ENCODE measurements around the gene PPP2R2C. TPM values are rescaled to one million over a fixed set of nuclear protein-coding genes. Genes with fewer than 3 reads are reported as not detected.

The PPP2R2C gene
- total and polyA plus RNA-seq, 5 donors, result 2.3 to 7.2 (median 2.8) TPM

DNA sequence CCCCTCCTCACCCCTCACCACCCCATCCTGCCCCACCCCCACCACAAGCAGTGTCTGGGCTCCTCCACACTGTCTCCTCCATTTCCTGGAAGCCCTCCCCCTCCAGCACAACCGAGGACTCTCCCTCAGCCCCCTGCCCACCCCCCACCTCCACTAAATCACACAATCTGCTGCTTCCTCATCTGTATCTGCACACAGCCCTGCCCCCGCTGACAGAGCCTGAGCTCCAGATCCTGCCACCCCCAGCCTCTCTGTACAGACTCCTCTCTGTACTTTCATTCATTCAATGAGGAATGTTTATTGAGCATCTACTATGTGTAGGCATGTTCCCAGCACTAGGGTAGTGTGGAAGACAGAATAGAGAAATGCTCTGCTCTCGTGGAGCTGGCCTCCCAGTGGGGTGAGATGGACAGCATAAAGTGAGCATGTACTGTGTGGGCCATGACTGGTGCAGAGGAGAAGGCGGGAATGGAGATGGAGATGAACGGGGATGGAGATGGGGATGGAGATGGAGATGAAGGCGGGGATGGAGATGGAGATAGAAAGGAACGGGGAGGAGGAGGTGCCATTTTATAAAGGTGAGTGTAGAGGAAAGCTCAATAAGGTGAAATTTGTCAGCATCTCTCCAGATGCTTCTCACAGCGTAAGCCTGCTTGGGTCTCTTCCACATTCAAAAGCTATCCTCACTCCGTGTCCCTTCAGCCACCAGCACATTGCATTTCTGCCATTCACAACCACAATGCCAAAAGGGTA lies 2.5 kb upstream of the PPP2R2C start:
- Histone ChIP-seq H3K9me3 (ENCODE audit: control insufficient read depth, low read length) (no peaks in the 10 kb centered on the region), H3K27me3 (ENCODE audit: control insufficient read depth, insufficient read depth) (no peaks in the 10 kb centered on the region), H3K27ac (ENCODE audit: low read length) (no peak overlapping the region), H3K4me1 (ENCODE audit: control insufficient read depth, insufficient read depth, low read length) (no peaks in the 10 kb centered on the region), H3K4me3 (ENCODE audit: low read length) (no peak overlapping the region)
- ATAC-seq (no peak), DNase-seq (no peak)
- 72% methylated on average over 9 of the region's 9 CpGs for WGBS
- intact Hi-C loops (cut with DNase I), result no loop called here

DNA sequence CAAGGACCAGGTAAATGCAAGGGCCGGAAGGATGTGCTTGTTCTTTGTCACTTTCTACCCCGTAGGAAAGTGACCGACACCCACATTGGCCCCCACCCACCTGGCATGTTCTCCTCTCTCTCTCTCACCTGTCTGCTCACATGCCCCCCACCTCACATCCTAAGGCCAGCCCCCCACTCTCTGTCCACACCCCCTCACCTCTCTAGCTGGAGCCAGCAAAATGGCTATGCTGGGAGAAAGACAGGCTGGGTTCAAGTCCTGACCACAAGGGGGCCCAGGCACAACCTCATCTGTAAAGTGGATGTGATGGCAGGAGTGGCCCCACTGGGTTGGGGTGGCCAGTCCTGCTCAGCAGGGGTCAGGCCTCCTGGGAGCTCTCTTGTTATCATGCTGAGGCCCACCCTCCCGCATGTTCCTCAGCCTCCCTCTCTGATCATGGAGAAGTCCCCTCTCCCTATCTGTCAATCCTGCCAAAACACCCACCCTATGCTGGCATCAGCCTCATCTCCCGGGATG lies 1.7 kb upstream of the PPP2R2C start:
- Histone ChIP-seq H3K4me3 (ENCODE audit: low read length) (no peak overlapping the region), H3K4me1 (ENCODE audit: control insufficient read depth, insufficient read depth, low read length) (no peaks in the 10 kb centered on the region), H3K9me3 (ENCODE audit: control insufficient read depth, low read length) (no peaks in the 10 kb centered on the region), H3K27ac (ENCODE audit: low read length) (no peak overlapping the region), H3K27me3 (ENCODE audit: control insufficient read depth, insufficient read depth) (no peaks in the 10 kb centered on the region)
- ATAC-seq (no peak), DNase-seq (no peak)
- 44% methylated on average over 5 of the region's 5 CpGs for WGBS
- intact Hi-C loops (cut with DNase I), result no loop called here

DNA sequence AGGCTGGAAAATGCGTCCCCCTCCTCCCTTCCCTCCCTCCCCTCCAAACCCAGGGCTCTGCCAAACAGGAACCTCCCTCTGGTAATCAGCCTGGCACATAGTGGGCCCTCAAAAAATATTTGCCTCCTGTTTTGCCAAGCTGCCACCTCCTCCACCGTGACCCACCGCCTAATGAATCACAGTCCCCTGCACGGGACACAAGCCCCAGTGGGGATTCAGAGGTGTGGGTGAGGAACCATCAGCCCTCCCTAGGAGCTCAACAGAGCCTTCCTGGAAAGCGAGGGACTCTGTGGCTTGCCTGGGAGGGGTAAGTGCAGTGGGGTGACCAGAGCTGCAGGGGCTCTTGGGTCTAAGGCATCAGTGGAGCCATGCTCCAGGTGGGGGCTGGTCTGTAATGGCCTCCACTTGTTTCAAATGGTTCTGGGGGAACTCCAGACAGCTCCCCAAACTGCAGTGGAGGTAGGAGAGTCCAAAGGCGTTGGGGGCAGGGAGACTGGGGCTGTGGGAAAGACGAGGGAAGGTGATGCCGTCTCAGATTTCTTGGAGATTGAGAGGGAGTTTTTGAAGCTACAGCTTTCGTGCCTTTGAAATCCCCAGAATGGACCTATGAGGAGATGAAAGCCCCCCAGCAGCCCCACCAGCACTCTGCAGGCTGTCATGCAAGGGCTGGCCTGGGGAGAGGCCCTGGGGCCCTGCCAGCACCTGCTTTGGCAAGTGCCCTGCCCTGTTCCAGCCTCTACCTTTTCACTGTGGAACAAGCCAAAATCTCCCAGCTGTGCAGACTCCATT lies 1.0 kb upstream of the PPP2R2C start:
- WGBS, result 30% methylated on average over 9 of the region's 9 CpGs
- Histone ChIP-seq H3K4me1 (ENCODE audit: control insufficient read depth, insufficient read depth, low read length) (no peaks in the 10 kb centered on the region), H3K9me3 (ENCODE audit: control insufficient read depth, low read length) (no peaks in the 10 kb centered on the region), H3K4me3 (ENCODE audit: low read length) (no peak overlapping the region), H3K27ac (ENCODE audit: low read length) (no peak overlapping the region), H3K27me3 (ENCODE audit: control insufficient read depth, insufficient read depth) (no peaks in the 10 kb centered on the region)
- no peak for ATAC-seq
- no peak for DNase-seq
- intact Hi-C loops (cut with DNase I), result no loop called here

DNA sequence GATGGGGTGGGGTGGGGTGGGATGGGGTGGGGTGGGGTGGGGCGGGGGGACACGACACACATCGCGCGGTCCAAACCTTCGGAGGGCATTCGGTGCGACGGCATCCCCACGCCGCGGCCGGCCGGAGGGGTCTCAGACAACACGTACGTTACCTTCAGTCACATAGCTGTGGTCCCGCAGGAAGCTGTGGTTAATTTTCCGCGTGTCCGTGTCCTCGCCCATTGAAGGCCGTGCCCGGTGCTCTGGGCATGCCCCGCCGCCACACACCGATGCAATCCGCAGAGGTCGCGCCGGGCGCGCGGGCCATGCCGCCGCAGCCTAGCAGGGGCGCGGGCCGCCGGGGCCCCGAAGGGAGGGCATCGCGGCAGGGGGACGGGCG lies 417 bp downstream of the PPP2R2C start:
- intact Hi-C loops (cut with DNase I), result no loop called here
- ATAC-seq, result no peak
- no peak for DNase-seq
- Histone ChIP-seq H3K4me3 (ENCODE audit: low read length) (peak overlapping the region; percentile 35), H3K9me3 (ENCODE audit: control insufficient read depth, low read length) (no peaks in the 10 kb centered on the region), H3K27ac (ENCODE audit: low read length) (no peak overlapping the region), H3K27me3 (ENCODE audit: control insufficient read depth, insufficient read depth) (no peaks in the 10 kb centered on the region), H3K4me1 (ENCODE audit: control insufficient read depth, insufficient read depth, low read length) (no peaks in the 10 kb centered on the region)
- whole genome bisulfite sequencing, result 3% methylated on average over 35 of the region's 44 CpGs

DNA sequence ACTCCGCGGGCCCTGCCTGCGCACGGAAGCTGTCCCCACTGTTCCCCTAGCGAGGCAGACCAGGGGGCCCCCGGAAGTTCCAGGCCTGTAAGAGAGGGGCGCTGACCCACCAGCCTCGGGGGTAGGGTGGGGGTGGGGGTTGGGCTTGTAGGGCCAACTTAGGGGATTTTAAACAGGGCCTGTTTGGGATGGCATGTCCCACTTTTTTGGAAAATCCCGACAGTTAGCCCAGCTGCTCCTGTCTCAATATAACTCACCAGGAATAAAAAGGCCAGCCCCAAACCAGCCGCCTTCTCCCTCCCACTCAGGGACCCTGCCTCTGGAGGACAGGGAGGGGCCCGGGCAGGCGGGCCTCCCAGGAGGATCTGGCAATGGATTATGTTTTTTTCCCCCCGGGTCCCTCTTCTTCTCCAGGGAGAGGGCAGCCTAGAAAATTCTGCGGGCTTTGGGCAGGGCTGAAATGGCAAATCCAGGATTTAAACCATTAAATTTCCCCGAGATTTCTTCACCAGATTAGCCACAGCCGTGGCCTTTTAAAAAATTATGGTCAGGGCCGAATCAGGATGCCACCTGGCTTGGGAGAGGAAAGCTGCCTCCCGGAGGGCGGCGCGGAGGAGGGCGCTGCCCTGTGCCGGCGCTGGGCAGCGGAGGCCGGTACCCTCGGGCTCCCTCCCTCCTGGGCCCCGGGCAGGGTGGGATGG lies 957 bp downstream of the PPP2R2C start:
- peak overlapping the region; percentile 47 for H3K4me3 ChIP-seq (ENCODE audit: low read length)
- H3K27me3 ChIP-seq (ENCODE audit: control insufficient read depth, insufficient read depth), result no peaks in the 10 kb centered on the region
- no peak for DNase-seq
- ATAC-seq, result no peak
- no peaks in the 10 kb centered on the region for H3K9me3 ChIP-seq (ENCODE audit: control insufficient read depth, low read length)
- H3K27ac ChIP-seq (ENCODE audit: low read length), result no peak overlapping the region
- H3K4me1 ChIP-seq (ENCODE audit: control insufficient read depth, insufficient read depth, low read length), result no peaks in the 10 kb centered on the region
- WGBS, result 2% methylated on average over 28 of the region's 28 CpGs
- intact Hi-C loops (cut with DNase I), result no loop called here

DNA sequence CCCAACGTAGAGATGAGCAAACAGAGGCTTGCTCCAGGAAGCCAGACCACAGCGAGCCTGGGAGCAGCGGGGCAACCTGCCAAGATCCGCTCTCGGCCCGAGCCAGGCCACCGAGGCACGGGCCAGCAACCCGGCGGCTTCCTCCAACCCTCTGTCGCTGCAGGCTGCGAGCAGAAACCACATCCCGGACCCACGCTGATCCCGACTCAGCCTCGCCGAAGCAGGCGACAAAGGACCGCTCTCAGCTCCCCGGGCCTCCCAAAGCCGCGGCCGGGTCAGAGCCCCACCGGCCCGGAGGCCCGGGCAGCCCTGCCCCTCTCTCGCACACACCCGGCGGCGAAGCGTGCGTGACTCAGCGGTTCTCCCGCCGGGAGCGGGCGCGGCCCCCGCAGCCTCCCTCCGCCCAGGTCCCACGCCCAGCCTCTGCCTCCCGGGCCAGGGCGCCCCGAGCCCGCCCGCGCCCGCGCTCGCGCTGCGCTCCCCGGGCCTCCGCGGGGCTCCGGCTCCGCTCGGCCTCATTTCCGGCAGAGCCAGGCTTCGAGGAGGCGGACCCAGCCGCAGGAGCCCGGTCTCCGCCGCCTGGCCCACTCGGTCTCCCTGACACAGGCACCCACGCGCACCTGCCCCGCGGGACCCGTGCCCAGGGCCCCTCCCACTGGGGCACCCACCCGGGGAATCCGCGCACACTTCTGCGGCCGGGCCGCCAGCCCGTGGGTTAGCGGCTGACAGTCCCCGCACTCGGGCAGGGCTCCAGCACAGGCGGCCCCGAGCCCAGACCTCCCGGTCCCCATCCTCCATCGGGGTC lies 1.7 kb downstream of the PPP2R2C start:
- intact Hi-C loops (cut with DNase I), result no loop called here
- ATAC-seq, result peak; percentile 70 to 88
- H3K27ac ChIP-seq (ENCODE audit: low read length), result no peak overlapping the region
- H3K4me1 ChIP-seq (ENCODE audit: control insufficient read depth, insufficient read depth, low read length), result no peaks in the 10 kb centered on the region
- peak overlapping the region; percentile 47 for H3K4me3 ChIP-seq (ENCODE audit: low read length)
- no peaks in the 10 kb centered on the region for H3K9me3 ChIP-seq (ENCODE audit: control insufficient read depth, low read length)
- peak; percentile 74 to 90 (median 83) for DNase-seq
- no peaks in the 10 kb centered on the region for H3K27me3 ChIP-seq (ENCODE audit: control insufficient read depth, insufficient read depth)
- WGBS, result under 1% methylated on average over 85 of the region's 85 CpGs

DNA sequence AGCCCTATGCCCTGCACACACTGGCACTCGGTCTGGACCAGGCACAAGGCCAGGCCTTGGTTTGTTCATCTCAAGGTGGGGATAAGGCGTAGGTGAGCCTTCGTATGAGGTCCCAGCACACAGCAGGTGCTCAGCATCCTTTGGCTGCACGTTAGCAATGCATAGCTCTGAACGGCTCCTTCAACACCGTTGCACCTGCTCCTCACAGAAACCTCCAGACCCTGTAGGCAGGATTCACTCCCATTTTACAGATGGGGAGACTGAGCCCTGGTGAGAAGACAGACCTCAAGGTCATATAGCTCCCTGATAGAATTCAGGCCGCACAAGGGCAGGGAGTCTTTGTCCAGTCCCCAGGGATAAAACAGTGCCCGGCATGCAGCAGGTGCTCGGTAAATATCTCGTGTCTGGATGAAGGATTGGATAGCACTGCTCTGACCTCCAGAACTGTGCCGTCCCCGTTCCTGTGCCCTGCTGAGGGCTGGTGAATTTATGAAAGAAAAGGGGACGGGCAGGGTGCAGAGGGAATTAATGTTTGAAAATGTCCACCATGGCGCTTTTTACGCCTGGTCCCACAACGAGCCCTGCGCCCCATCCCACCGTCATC lies 2.4 kb downstream of the PPP2R2C start:
- DNase-seq (no peak), ATAC-seq (no peak)
- Histone ChIP-seq H3K9me3 (ENCODE audit: control insufficient read depth, low read length) (no peaks in the 10 kb centered on the region), H3K4me3 (ENCODE audit: low read length) (peak overlapping the region; percentile 47), H3K27me3 (ENCODE audit: control insufficient read depth, insufficient read depth) (no peaks in the 10 kb centered on the region), H3K4me1 (ENCODE audit: control insufficient read depth, insufficient read depth, low read length) (no peaks in the 10 kb centered on the region), H3K27ac (ENCODE audit: low read length) (no peak overlapping the region)
- intact Hi-C loops (cut with DNase I), result no loop called here
- 44% methylated on average over 18 of the region's 18 CpGs for WGBS

DNA sequence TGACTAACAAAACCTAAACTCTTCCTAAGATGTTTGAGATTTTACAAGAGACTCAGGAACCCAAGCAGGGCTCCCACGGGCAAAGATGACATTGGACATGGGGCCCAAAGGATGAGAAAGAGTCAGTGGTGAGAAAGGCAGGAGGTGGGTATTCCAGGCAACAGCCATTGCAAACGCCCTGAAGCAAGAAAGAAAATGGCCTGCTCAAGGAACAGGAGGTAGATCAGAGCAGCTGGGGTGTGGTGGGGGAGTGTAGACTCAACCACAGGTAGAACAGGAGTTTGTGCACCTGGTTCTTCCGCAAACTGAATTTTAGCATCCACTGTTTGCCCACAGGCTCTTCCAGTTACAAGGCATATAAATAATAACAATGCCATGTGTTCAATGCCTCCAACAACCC lies 3.3 kb downstream of the PPP2R2C start:
- DNase-seq, result no peak
- no peak overlapping the region for H3K27ac ChIP-seq (ENCODE audit: low read length)
- no peak for ATAC-seq
- H3K27me3 ChIP-seq (ENCODE audit: control insufficient read depth, insufficient read depth), result no peaks in the 10 kb centered on the region
- H3K4me1 ChIP-seq (ENCODE audit: control insufficient read depth, insufficient read depth, low read length), result no peaks in the 10 kb centered on the region
- H3K4me3 ChIP-seq (ENCODE audit: low read length), result no peak overlapping the region
- intact Hi-C loops (cut with DNase I), result no loop called here
- 47% methylated on average over 3 of the region's 3 CpGs for WGBS
- H3K9me3 ChIP-seq (ENCODE audit: control insufficient read depth, low read length), result no peaks in the 10 kb centered on the region

DNA sequence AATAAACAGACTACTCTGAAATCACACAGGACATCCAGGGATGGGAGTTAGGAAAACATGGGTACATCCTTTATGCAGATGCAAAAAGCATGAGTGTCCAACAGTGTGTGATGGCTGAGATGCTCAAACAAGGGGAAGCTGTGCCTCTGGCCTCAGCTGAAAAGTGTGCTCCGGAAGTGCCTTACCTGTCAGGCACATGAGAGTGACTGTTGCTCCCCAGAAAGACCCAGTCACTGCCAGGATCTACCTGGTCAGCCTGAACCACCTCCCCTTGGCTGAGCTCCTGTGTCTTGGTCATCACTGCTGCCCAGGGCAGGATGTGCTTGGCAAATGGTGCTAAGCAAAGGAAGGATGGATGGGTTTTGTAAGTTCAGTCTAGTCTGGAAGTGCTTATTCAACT lies 4.0 kb downstream of the PPP2R2C start:
- intact Hi-C loops (cut with DNase I), result no loop called here
- no peak overlapping the region for H3K27ac ChIP-seq (ENCODE audit: low read length)
- DNase-seq (no peak), ATAC-seq (no peak)
- WGBS, result 87% methylated on average over 1 of the region's 1 CpG
- H3K4me3 ChIP-seq (ENCODE audit: low read length), result no peak overlapping the region
- H3K9me3 ChIP-seq (ENCODE audit: control insufficient read depth, low read length), result no peaks in the 10 kb centered on the region
- H3K4me1 ChIP-seq (ENCODE audit: control insufficient read depth, insufficient read depth, low read length), result no peaks in the 10 kb centered on the region
- H3K27me3 ChIP-seq (ENCODE audit: control insufficient read depth, insufficient read depth), result no peaks in the 10 kb centered on the region

DNA sequence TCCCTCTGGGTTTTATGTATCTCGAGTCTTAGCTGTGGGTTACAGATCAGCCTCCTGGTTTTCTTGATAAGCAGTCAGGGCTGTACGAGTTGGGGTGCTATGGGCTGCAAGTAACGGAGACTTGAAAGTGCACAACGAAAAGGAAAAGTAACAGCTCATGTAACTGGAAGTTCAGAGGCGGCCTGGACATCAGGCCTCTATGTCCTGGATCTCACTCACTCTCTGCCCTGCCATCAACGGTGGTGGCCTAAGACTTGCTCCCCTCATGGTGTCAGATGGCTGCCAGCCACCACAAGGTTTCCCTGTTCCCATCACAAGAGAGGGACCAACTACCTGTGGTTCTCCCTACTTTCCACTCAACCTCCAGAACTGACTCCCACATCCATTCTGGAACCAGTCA lies 4.8 kb downstream of the PPP2R2C start:
- no peak for DNase-seq
- H3K4me3 ChIP-seq (ENCODE audit: low read length), result no peak overlapping the region
- no peaks in the 10 kb centered on the region for H3K4me1 ChIP-seq (ENCODE audit: control insufficient read depth, insufficient read depth, low read length)
- intact Hi-C loops (cut with DNase I), result no loop called here
- H3K27me3 ChIP-seq (ENCODE audit: control insufficient read depth, insufficient read depth), result no peaks in the 10 kb centered on the region
- no peak for ATAC-seq
- no peaks in the 10 kb centered on the region for H3K9me3 ChIP-seq (ENCODE audit: control insufficient read depth, low read length)
- no peak overlapping the region for H3K27ac ChIP-seq (ENCODE audit: low read length)
- WGBS, result 77% methylated on average over 6 of the region's 6 CpGs

Data from right cardiac atrium (tissue), 5 donors.